ENCODE data around the gene DBN1. TPM values are rescaled to one million over a fixed set of nuclear protein-coding genes. Genes with fewer than 3 reads are reported as not detected.
"Not testable (repeated sequence)": the region's sequence is repeated elsewhere in the genome, so short reads cannot be mapped to it uniquely, and the experiment has no call there.

DBN1 gene
- total RNA-seq, 1 experiment from 2014 or later, result 127 TPM

- Histone ChIP-seq H3K27me3 (ENCODE audit: low read length) (no peaks in the 10 kb centered on the region), H3K9me3 (ENCODE audit: low read length) (no peaks in the 10 kb centered on the region), H3K27ac (ENCODE audit: low read length) (no peak overlapping the region), H3K9me2 (replicated peaks; ENCODE audit: low read length) (no peaks in the 10 kb centered on the region), H3K4me2 (ENCODE audit: low read length) (no peak overlapping the region), H3K4me1 (ENCODE audit: insufficient read depth, low read length) (no peaks in the 10 kb centered on the region), H2AFZ (ENCODE audit: low read length) (no peak overlapping the region), H4K20me1 (ENCODE audit: low read length) (no peaks in the 10 kb centered on the region), H3K36me3 (ENCODE audit: low read depth, low read length) (no peaks in the 10 kb centered on the region), H3K4me3 (ENCODE audit: low read length) (no peak overlapping the region), H3F3A (ENCODE audit: low read length, unreplicated experiment) (no peaks in the 10 kb centered on the region), H3K79me2 (ENCODE audit: low read length) (no peaks in the 10 kb centered on the region), H3K9ac (ENCODE audit: low read length) (no peak overlapping the region)
- DNase-seq (no peak), ATAC-seq (no peak)
- POLR2A ChIA-PET (ENCODE audit: unreplicated experiment), result no interaction called here
- no TSS peak for BruUV-seq (replicated peaks)
- CTCF ChIA-PET, result no interaction called here
- intact Hi-C loops (cut with micrococcal nuclease), result no loop called here
- TF ChIP-seq CTCF (conservative IDR thresholded peaks at IDR 0.05; ENCODE audit: low read depth, low read length) (no peak), EZH2 (IDR thresholded peaks at IDR 0.05; ENCODE audit: low read length, unreplicated experiment) (no peak), EZH2phosphoT487 (IDR thresholded peaks at IDR 0.05; ENCODE audit: borderline replicate concordance, low read length) (no peak)
Measured at GRCh38 chr5:177419046-177419445, 54.4 kb downstream of the DBN1 start.

DNA sequence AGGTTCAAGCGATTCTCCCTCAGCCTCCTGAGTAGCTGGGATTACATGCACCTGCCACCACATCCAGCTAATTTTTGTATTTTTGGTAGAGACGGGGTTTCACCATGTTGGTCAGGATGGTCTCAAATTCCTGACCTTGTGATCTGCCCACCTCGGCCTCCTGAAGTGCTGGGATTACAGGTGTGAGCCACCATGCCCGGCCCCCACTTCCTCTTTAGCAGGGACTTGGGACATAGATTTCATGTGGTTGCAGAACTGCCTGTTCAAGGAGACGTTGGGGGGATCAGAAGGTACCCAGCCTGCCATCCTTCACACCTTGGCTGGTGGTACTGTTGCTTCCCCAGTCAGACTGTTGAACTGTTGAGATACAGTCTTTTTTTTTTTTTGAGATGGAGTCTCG is 56.4 kb downstream of the DBN1 start:
- H3K9me3 ChIP-seq (ENCODE audit: low read length); H3K4me3 ChIP-seq (ENCODE audit: low read length); ATAC-seq; H3K4me2 ChIP-seq (ENCODE audit: low read length); CTCF ChIA-PET; DNase-seq; H4K20me1 ChIP-seq (ENCODE audit: low read length); POLR2A ChIA-PET (ENCODE audit: unreplicated experiment); H3K79me2 ChIP-seq (ENCODE audit: low read length); H3K9ac ChIP-seq (ENCODE audit: low read length); intact Hi-C loops (cut with micrococcal nuclease); H3K4me1 ChIP-seq (ENCODE audit: insufficient read depth, low read length); H2AFZ ChIP-seq (ENCODE audit: low read length); H3F3A ChIP-seq (ENCODE audit: low read length, unreplicated experiment); BruUV-seq (replicated peaks); H3K9me2 ChIP-seq (replicated peaks; ENCODE audit: low read length); H3K27ac ChIP-seq (ENCODE audit: low read length); H3K27me3 ChIP-seq (ENCODE audit: low read length); H3K36me3 ChIP-seq (ENCODE audit: low read depth, low read length): not testable (repeated sequence)

DNA sequence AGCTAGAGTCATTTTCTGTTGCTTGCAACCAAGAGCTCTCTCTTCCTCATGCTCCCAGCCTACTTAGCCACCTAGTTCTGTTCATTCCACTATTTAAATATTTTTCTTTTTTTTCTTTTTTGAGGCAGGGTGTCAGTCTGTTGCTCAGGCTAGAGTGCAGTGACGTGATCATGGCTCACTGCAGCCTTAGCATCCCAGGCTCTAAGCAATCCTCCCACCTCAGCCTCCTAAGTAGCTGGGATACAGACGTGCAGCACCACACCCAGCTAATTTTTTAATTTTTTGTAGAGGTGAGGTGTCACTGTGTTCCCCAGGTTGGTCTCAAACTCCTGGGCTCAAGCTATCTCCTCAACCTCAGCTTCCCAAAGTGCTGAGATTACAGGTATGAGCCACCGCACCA is 59.0 kb downstream of the DBN1 start:
- BruUV-seq (replicated peaks), result no TSS peak
- Histone ChIP-seq H3K9me2 (replicated peaks; ENCODE audit: low read length) (no peaks in the 10 kb centered on the region), H3K27ac (ENCODE audit: low read length) (no peak overlapping the region), H2AFZ (ENCODE audit: low read length) (no peak overlapping the region), H4K20me1 (ENCODE audit: low read length) (no peaks in the 10 kb centered on the region), H3F3A (ENCODE audit: low read length, unreplicated experiment) (no peaks in the 10 kb centered on the region), H3K9me3 (ENCODE audit: low read length) (no peaks in the 10 kb centered on the region), H3K9ac (ENCODE audit: low read length) (no peak overlapping the region), H3K4me2 (ENCODE audit: low read length) (no peak overlapping the region), H3K4me1 (ENCODE audit: insufficient read depth, low read length) (no peaks in the 10 kb centered on the region), H3K79me2 (ENCODE audit: low read length) (no peaks in the 10 kb centered on the region), H3K4me3 (ENCODE audit: low read length) (no peak overlapping the region), H3K27me3 (ENCODE audit: low read length) (no peaks in the 10 kb centered on the region), H3K36me3 (ENCODE audit: low read depth, low read length) (no peaks in the 10 kb centered on the region)
- POLR2A ChIA-PET (ENCODE audit: unreplicated experiment), result no interaction called here
- DNase-seq, result no peak
- intact Hi-C loops (cut with micrococcal nuclease), result no loop called here
- no peak for TF ChIP-seq EZH2 (IDR thresholded peaks at IDR 0.05; ENCODE audit: low read length, unreplicated experiment)
- CTCF ChIA-PET, result no interaction called here
- no peak for ATAC-seq

DNA sequence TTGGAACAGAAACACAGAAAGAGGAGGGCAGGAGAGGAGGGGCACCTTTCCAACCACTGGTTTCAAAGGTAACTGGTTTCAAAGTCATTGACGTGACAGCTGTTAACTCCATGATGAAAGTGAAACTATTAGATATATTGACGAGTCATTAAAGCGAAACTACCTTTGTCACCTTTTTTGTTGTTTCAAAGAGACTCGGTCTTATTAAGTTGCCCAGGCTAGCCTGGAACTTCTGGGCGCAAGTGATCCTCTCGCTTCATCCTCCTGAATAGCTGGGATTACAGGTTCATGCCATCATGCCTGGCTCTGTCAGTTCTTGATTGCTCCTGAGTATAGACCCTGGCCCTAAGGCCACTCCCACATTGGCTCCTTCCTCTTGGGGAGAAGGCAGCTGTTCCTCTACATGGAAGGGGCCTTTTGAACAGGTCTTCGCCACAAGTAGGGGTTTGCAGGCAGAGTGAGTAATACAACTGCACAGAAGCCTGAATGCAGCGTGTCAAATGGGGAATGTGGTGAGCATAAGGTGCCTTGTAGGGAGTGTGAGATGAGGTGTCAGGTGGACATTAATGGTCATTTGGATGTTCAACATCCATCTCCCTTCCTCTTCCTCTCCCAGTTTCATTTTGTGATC is 60.7 kb downstream of the DBN1 start:
- no peak overlapping the region for H3K4me2 ChIP-seq (ENCODE audit: low read length)
- no peak for DNase-seq
- H3K9me3 ChIP-seq (ENCODE audit: low read length), result no peaks in the 10 kb centered on the region
- H2AFZ ChIP-seq (ENCODE audit: low read length), result no peak overlapping the region
- TF ChIP-seq EZH2phosphoT487 (IDR thresholded peaks at IDR 0.05; ENCODE audit: borderline replicate concordance, low read length) (no peak), EZH2 (IDR thresholded peaks at IDR 0.05; ENCODE audit: low read length, unreplicated experiment) (no peak), CTCF (conservative IDR thresholded peaks at IDR 0.05; ENCODE audit: low read depth, low read length) (no peak)
- CTCF ChIA-PET, result no interaction called here
- H4K20me1 ChIP-seq (ENCODE audit: low read length), result no peaks in the 10 kb centered on the region
- no peaks in the 10 kb centered on the region for H3K79me2 ChIP-seq (ENCODE audit: low read length)
- no peaks in the 10 kb centered on the region for H3K36me3 ChIP-seq (ENCODE audit: low read depth, low read length)
- no peak overlapping the region for H3K9ac ChIP-seq (ENCODE audit: low read length)
- POLR2A ChIA-PET (ENCODE audit: unreplicated experiment), result no interaction called here
- no peak for ATAC-seq
- H3K4me1 ChIP-seq (ENCODE audit: insufficient read depth, low read length), result no peaks in the 10 kb centered on the region
- no peaks in the 10 kb centered on the region for H3F3A ChIP-seq (ENCODE audit: low read length, unreplicated experiment)
- H3K27ac ChIP-seq (ENCODE audit: low read length), result no peak overlapping the region
- no peak overlapping the region for H3K4me3 ChIP-seq (ENCODE audit: low read length)
- no peaks in the 10 kb centered on the region for H3K9me2 ChIP-seq (replicated peaks; ENCODE audit: low read length)
- no peaks in the 10 kb centered on the region for H3K27me3 ChIP-seq (ENCODE audit: low read length)
- intact Hi-C loops (cut with micrococcal nuclease), result no loop called here
- BruUV-seq (replicated peaks), result no TSS peak

Data from PC-3 (cell line).